Upper lobe of left lung (tissue), 6 donors: ENCODE measurements around the gene SH3GL2. TPM values are rescaled to one million over a fixed set of nuclear protein-coding genes. Genes with fewer than 3 reads are reported as not detected.

ENCODE experiments used
- ATAC-seq, 2 donors: fragments of 200-7000 bp; cut with Tn5 transposase; one replicate each; pipeline ENCODE4 v1.9.1; 2022; ENCODE audit warnings: mild to moderate bottlenecking in 2 of 2, moderate library complexity in 2 of 2; ENCODE audit not compliant: low FRiP score in 2 of 2
- DNase-seq, 2 donors: peaks; one replicate each; pipeline ENCODE4 v3.0.0-alpha.2; 2019 to 2020
- H3K27ac ChIP-seq, 4 donors: fragments of 200-600 bp; sonication (generic); one replicate each; pipeline ENCODE4 v1.5.1; 2016 to 2019
- H3K27me3 ChIP-seq, 4 donors: fragments of 200-600 bp; sonication (generic); one replicate each; pipeline ENCODE4 v1.5.1; 2017 to 2019
- H3K36me3 ChIP-seq, 4 donors: fragments of 200-600 bp; sonication (generic); one replicate each; pipeline ENCODE4 v1.5.1; 2016 to 2019
- H3K4me1 ChIP-seq, 4 donors: fragments of 200-600 bp; sonication (generic); one replicate each; pipeline ENCODE4 v1.5.1; 2018 to 2019
- H3K4me3 ChIP-seq, 4 donors: fragments of 200-600 bp; sonication (generic); one replicate each; pipeline ENCODE4 v1.5.1; 2017 to 2019; ENCODE audit warnings: mild to moderate bottlenecking in 2 of 4, moderate library complexity in 1 of 4
- H3K9me3 ChIP-seq, 4 donors: fragments of 200-600 bp; sonication (generic); one replicate each; pipeline ENCODE4 v1.5.1; 2018 to 2019
- CTCF ChIP-seq, 6 experiments: fragments of 450-650 bp in 4 of 6; fragments of 200-600 bp in 2 of 6; sonication (generic) in 2 of 6; IDR thresholded peaks; one replicate each; pipeline ENCODE4 v1.5.1; 2016 to 2019; ENCODE audit warnings: antibody characterized with exemption in 6 of 6
- EP300 ChIP-seq, 4 donors: sonication (generic); formaldehyde crosslinking; IDR thresholded peaks; one replicate each; pipeline ENCODE4 v1.5.1; 2017; ENCODE audit warnings: antibody characterized with exemption in 4 of 4, control low read depth in 2 of 4
- POLR2A ChIP-seq, 4 donors: fragments of 450-650 bp; IDR thresholded peaks; one replicate each; pipeline ENCODE4 v1.5.1; 2016 to 2017; ENCODE audit warnings: antibody characterized with exemption in 4 of 4, mild to moderate bottlenecking in 2 of 4
- POLR2AphosphoS5 ChIP-seq, 2 donors: sonication (generic); formaldehyde crosslinking; IDR thresholded peaks; one replicate each; pipeline ENCODE4 v1.5.1; 2017; ENCODE audit warnings: antibody characterized with exemption in 2 of 2
- WGBS, 2 donors: methylation state at CpG; one replicate each; pipeline ENCODE4 v1.1.5; 2017 to 2018; 5-methylcytosine and 5-hydroxymethylcytosine counted together
- total RNA-seq, 6 donors: library from RNA; depleted of rRNA in 4 of 6; stranded (reverse); fragments of >200 nt in 4 of 6; gene quantifications; one replicate each; pipeline versions ENCODE4 v1.1.0 to v1.2.1, GENCODE V29; 2016 to 2021
- donor health status: DM: no; HTN: no; CAD: no; lungs with moderate emphysema.
- donor health status: DM: no; HTN: yes; CAD: no; lungs with severe emphysema.

SH3GL2 gene
- total RNA-seq, 6 donors from 2014 or later = 0.67 to 4.1 (median 1.3) TPM

GRCh38 chr9:17750269-17750668, 171.4 kb downstream of the SH3GL2 start:
- H3K27me3 ChIP-seq = no peaks in the 10 kb centered on the region
- DNase-seq = no peak
- H3K4me1 ChIP-seq = no peaks in the 10 kb centered on the region
- H3K4me3 ChIP-seq = no peak overlapping the region
- no peaks in the 10 kb centered on the region for H3K9me3 ChIP-seq
- TF ChIP-seq EP300 (IDR thresholded peaks at IDR 0.05) = no peak
- TF ChIP-seq CTCF (IDR thresholded peaks at IDR 0.05) = no peak
- no peak for TF ChIP-seq POLR2A (IDR thresholded peaks at IDR 0.05)
- no peak for TF ChIP-seq POLR2AphosphoS5 (IDR thresholded peaks at IDR 0.05)
- no peak for ATAC-seq
- no peaks in the 10 kb centered on the region for H3K36me3 ChIP-seq
- H3K27ac ChIP-seq = no peak overlapping the region
- 73 to 78% methylated on average over 3 of the region's 3 CpGs for WGBS, 2 donors

- no peak for ATAC-seq
- WGBS, 2 donors = 78 to 79% methylated on average over 4 of the region's 4 CpGs
- TF ChIP-seq EP300 (IDR thresholded peaks at IDR 0.05) (no peak), POLR2A (IDR thresholded peaks at IDR 0.05) (no peak), CTCF (IDR thresholded peaks at IDR 0.05) (no peak), POLR2AphosphoS5 (IDR thresholded peaks at IDR 0.05) (no peak)
Measured at GRCh38 chr9:17751486-17751885, 172.6 kb downstream of the SH3GL2 start.

GRCh38 chr9:17752021-17752420, 173.2 kb downstream of the SH3GL2 start:
- Histone ChIP-seq H3K36me3 (no peaks in the 10 kb centered on the region), H3K27ac (no peak overlapping the region), H3K9me3 (no peaks in the 10 kb centered on the region), H3K27me3 (no peaks in the 10 kb centered on the region), H3K4me3 (no peak overlapping the region), H3K4me1 (no peaks in the 10 kb centered on the region)
- WGBS, 2 donors = 56 to 67% methylated on average over 3 of the region's 3 CpGs
- DNase-seq (no peak), ATAC-seq (no peak)
- TF ChIP-seq EP300 (IDR thresholded peaks at IDR 0.05) (no peak), POLR2AphosphoS5 (IDR thresholded peaks at IDR 0.05) (no peak), POLR2A (IDR thresholded peaks at IDR 0.05) (no peak), CTCF (IDR thresholded peaks at IDR 0.05) (no peak)

More at GRCh38 chr9:17751486-17751885, 172.6 kb downstream of the SH3GL2 start:
- Histone ChIP-seq H3K9me3 (no peaks in the 10 kb centered on the region), H3K27me3 (no peaks in the 10 kb centered on the region), H3K4me3 (no peak overlapping the region), H3K36me3 (no peaks in the 10 kb centered on the region), H3K27ac (no peak overlapping the region), H3K4me1 (no peaks in the 10 kb centered on the region)
- no peak for DNase-seq

GRCh38 chr9:17757816-17758215, 178.9 kb downstream of the SH3GL2 start:
- Histone ChIP-seq H3K27me3 (no peaks in the 10 kb centered on the region), H3K4me3 (no peak overlapping the region), H3K36me3 (no peaks in the 10 kb centered on the region), H3K9me3 (no peaks in the 10 kb centered on the region), H3K27ac (no peak overlapping the region), H3K4me1 (no peaks in the 10 kb centered on the region)
- DNase-seq = no peak
- no peak for TF ChIP-seq CTCF (IDR thresholded peaks at IDR 0.05)
- no peak for TF ChIP-seq POLR2AphosphoS5 (IDR thresholded peaks at IDR 0.05)
- TF ChIP-seq EP300 (IDR thresholded peaks at IDR 0.05) = no peak
- TF ChIP-seq POLR2A (IDR thresholded peaks at IDR 0.05) = no peak
- no peak for ATAC-seq
- 79 to 95% methylated on average over 2 of the region's 2 CpGs for WGBS, 2 donors

GRCh38 chr9:17760250-17760649, 181.4 kb downstream of the SH3GL2 start:
- Histone ChIP-seq H3K36me3 (no peaks in the 10 kb centered on the region), H3K9me3 (no peaks in the 10 kb centered on the region), H3K4me3 (no peak overlapping the region), H3K27ac (no peak overlapping the region), H3K4me1 (no peaks in the 10 kb centered on the region), H3K27me3 (no peaks in the 10 kb centered on the region)
- WGBS, 2 donors = 96 to 98% methylated on average over 2 of the region's 2 CpGs
- ATAC-seq (no peak), DNase-seq (no peak)
- TF ChIP-seq EP300 (IDR thresholded peaks at IDR 0.05) (no peak), POLR2AphosphoS5 (IDR thresholded peaks at IDR 0.05) (no peak), POLR2A (IDR thresholded peaks at IDR 0.05) (no peak), CTCF (IDR thresholded peaks at IDR 0.05) (no peak)
